ENCODE data around the gene HOXD3.
A peak's percentile ranks its signal among the peaks of the same experiment; 100 is the strongest.

Gene HOXD3

DNA sequence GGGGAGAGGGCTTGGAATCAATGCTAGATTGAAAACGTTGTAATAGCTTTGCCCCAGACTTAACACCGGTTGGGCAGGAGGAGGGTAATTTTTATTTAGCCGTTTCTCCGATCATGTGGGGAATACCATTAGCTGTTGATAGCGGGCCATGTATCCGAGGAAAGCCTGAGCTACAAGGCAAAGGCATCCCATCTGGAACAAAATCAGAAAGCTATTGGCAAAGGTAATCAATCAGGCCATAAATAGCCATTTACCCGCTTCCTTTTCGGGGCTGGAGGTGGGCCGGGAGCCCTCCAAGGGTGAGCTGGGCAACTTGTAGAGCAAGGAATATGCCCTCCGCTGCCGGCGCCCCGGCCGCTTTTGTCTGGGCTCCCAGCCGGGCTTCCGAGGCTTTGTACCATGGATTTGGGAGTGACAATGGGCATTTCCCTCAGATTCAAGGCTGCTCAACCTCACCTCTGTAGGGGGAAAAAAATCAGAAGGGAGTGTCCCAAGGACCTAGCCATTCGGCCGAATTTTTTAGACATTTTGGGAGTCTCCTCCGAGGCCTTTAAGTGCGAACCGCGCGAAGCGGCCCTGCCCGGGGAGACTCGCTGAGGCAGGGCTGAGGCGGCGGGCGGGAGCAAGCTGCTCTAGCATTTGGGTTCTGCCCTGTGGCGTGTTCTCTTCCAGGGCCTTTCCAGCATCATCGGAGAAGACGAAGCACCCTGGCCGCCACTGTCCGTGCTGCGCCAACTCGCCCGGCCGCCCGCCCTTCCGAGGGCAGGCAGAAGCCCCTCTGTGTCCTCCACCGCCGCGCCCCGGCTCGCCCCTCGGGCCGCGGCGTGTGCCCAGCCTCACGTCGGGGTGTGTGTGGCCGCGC lies 35.7 kb upstream of the HOXD3 start:
- DNase-seq: no peak

DNA sequence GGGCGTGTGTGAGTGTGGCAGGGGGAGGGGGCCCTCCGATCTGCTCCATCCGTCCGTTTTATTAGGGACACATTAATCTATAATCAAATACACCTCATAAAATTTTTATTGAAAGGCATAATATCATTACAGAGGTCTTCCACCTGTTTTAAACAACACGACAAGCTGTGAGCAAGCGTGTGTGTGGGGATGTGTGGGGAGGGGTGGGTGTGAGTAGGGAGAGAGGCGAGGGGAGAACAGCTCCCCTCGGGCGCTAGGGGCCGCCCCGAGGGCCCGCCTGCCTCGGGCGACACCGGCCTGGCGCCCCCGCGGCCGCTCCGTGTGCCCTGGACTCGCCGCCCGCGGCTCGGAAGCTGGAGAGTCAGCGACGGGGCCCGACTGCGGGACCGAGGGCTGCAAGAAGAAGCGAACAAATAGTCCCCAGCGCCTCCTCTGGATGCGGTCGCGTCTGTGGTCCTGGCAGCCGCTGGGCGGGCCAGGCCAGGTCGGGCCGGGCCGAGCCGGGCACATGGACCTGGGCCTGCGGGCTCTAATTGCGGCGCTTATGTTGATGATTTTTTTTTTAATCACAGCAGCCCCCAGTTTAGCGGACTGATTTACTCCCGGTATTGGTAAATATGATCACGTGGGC lies 34.9 kb upstream of the HOXD3 start:
- peak; percentile 86 for DNase-seq

DNA sequence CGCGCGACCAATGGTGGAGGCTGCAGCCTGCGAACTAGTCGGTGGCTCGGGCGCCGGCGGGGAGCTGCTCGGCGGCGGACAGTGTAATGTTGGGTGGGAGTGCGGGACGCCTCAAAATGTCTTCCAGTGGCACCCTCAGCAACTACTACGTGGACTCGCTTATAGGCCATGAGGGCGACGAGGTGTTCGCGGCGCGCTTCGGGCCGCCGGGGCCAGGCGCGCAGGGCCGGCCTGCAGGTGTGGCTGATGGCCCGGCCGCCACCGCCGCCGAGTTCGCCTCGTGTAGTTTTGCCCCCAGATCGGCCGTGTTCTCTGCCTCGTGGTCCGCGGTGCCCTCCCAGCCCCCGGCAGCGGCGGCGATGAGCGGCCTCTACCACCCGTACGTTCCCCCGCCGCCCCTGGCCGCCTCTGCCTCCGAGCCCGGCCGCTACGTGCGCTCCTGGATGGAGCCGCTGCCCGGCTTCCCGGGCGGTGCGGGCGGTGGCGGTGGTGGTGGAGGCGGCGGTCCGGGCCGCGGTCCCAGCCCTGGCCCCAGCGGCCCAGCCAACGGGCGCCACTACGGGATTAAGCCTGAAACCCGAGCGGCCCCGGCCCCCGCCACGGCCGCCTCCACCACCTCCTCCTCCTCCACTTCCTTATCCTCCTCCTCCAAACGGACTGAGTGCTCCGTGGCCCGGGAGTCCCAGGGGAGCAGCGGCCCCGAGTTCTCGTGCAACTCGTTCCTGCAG lies 34.3 kb upstream of the HOXD3 start, which contains the start of gene HOXD9:
Gene HOXD9, plus strand, starts transcription at position 37 of the 728 bp plus-strand sequence. Its CDS starts 50 bp downstream, at position 87.
- peak; percentile 62 for DNase-seq

DNA sequence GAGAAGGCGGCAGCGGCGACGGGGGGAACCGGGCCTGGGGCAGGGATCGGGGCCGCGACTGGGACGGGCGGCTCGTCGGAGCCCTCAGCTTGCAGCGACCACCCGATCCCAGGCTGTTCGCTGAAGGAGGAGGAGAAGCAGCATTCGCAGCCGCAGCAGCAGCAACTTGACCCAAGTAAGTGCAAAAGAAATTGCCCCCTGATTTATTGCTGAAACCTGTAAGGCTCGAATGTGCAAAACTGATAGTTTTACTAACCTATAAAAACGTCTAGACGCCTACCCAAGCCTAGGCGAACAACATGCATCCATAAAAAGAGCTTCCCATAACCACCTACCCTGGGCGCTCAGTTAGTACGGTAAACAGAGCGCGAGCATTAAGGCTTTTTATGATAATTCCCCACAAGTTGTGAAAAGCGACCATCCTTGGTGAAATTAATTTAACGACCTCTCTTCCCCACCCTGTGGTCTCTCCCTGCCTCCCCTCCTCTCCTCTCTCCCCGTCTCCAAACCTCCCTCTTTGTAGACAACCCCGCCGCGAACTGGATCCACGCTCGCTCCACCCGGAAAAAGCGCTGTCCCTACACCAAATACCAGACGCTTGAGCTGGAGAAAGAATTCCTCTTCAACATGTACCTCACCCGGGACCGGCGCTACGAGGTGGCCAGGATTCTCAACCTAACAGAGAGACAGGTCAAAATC lies 33.5 kb upstream of the HOXD3 start:
- no peak for DNase-seq

DNA sequence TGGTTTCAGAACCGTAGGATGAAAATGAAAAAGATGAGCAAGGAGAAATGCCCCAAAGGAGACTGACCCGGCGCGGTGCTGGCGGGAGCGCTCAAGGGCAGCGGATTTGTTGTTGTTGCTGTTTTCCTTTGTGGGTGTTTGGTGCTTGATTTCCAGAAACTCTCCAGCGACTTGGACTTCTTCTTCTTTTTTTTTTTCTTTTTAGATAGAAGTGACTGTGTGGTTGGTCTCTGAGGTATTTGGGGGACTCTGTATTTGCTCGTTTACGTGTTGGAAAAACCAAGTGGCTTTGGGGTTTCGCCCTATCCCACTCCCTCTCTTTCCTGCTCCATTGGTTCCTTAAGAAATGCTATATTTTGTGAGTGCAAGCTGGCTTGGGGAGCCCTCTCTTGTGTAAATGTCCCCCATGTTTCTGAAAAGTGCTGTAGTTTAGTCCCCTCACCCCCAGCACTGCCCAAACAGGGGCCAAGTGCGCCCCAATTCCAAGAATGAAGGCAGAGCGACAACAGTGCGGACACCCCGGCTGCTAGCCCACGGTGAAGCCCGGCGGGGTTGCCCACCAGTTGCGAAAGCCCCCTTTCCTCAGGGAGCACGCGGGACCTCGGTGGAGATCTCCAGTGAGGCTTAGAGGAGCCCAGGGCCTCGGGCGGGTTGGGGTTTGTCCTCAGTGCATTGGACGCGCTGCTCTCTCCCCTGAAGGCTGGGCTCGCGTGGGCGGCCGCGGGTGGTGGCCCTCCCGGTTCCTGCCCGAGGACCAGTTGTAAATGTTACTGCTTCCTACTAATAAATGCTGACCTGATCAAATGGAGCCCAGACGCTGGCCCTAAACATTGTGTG lies 32.8 kb upstream of the HOXD3 start:
- no peak for DNase-seq

DNA sequence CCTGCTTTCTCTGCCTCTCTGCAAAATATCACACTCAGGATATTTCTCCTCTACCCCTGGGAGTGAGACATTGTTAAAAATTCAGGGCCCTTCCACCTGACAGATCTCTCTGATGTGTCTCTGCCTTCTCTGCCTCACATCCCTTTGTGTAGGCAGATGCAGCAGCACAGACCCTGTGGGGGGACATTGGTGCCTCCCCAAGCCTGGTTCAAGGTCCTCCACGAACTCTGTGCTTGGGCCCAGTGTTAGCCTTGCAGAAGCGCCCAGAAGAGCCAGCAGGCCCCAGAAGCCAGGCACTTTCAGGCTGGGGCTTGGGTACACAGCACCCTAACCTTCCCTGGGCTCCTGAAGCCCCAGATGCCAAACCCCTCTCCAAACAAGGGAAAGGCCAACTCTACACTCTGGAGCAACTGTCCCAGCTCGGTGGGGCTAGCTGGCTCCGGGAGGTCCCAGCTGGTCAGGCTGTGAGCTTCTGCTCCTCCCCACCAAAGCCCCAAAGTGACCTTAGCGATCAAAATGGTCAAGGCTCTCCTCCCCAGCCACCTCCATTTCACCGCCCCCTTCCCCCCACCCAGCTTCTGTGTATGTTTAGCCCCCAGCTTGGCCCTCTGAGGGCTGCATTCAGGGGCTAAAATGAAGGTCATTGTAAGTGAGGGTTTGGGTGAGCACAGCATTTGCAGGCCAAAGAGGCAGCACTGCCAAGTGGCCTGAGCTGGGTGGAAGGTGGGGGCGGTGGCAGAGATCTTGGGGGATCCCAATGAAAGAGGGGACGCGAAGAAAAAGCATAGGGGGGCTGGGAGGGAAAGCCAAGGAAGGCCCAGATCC lies 31.9 kb upstream of the HOXD3 start:
- DNase-seq: no peak

DNA sequence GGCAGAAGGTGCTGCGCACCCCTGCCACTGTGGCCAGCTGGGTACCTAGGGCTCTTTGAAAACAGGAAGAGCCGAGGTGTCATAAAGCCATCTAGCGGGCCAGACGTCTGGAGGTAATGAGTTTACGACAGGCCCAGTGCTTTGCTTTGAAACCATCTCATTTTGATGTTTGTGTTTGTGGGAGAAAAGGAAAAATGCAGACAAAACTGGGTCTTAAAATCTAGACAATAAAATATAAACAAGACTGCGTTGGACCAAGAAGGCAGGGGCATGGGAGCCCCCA lies 31.4 kb upstream of the HOXD3 start:
- DNase-seq: no peak

DNA sequence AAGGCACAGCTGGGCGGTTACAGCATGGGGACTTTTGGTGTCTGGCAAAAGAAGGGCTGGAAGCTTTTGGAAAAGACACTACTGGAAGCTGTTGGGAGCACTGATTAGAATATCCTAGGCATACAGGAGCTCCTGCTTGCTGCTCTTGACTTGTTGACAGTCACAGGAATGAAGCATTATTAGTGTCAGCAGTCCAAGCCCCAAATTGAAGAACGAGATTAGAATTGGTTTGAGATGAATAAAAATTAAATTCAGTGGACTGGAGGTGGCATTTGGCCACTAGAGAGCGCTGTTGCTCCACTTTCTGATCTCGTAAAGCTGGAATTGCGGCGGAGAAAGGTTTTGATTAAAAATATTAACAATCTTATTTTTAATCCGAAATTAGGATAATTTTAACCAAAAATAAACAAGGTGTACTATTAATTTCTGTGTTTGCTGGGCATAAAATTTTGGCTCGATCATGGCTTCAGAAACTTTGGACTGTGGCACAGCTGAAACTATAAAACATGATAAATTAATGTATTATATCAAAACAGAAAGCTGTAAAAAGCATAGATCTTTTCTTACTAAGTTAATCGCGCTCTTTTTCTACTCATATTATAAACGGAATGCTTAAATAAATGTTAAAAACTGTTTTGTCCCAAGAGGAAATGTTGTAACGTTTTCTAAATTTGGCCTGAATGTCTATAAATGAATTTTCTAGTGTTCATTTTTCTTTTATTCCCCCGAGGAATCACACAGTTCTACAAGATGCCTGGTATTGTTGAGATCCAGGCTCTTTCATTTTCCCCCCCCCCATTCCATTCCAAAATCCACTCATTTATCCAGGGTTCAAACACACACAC lies 30.0 kb upstream of the HOXD3 start:
- DNase-seq: peak; percentile 81

DNA sequence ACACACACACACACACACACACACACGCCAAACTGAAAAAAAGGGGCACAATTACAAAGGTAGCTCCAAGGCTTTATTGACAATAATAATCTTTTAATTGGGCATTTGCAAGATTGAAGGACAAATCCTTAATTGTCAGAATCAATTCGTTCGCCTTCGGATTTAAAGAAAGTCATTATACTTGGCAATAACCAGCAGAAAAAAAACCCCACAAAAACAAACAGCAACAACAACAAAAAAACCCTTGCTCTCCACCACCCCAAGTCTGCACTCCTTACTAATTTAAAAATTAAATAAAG lies 29.4 kb upstream of the HOXD3 start:
- DNase-seq: no peak

DNA sequence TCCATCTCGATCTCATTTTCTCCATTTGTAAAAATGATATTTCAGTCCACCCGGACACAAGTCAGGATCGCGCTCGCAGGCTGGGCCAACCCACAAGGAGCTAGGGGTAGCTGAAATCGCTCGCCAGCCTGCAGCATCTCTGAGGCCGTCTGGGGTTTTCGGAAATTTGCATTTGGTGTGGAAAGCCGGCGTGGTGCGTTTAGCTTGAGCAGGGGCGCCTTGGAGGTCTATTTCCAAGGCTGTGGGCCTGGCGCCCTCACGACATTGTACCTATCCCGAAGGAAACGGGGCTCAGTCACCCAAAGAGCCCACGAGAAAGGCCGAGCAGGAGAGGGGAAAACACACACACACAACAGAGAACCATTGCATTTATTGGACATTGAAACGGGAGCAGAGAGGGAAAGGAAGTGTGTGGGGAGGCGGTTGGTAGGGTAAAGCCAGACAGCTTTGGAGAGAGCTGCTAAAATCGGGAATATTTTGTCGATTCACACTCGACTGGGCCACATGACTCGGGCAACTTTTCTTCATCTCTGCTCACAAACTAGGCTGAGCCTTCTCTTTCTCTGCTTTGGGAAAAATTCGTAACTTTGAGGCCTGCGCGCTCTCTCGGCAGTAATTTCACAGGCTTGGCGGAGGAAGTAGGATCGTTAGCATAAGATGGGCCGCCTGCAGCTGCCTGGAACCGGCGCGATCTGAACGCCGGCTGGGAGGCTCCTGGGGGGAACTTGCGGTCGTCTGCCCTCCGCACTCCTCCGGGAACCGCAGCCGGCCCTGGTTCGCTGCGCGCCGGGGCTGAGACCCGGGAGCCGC lies 28.7 kb upstream of the HOXD3 start:
- DNase-seq: peak; percentile 39

DNA sequence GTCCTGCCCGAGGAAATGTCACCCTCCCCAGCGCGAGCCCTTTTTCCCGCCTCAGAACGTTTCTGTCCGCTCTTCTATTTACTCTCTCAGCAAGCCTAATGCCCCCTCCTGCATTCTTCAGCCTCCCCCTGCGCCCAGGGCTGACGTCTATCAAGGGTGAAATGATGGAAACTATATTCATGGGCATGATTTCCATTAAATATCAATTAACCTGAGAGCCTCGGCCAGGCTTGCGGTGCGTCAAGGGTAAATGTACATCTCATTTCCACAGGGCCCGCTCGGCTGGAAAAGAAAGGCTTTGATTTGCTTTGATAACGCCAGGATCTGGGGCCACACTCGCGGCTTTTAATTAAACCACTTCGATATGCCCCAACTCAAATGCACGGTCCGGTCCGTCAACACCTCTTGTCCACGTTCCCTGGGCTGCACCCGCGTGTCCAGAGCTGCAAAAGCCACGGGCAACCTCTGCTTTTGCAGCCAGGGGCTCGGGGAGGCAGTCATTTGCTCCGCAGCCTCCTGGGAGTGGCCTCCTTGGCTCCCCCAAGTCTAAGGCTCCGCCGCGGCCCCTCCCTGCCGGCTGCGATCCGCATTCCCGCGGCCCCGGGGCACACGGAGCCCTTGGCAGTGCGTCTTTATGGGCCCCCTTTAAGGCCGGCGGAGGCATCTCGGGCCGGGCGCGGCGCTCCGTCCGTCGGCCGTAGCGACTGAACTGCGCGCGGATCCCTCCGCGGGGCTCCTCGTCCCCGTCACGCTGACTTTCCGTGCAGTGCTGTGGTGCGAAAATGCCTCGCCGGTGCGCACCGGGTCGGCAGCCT lies 27.9 kb upstream of the HOXD3 start, which contains the start of gene HOXD8:
Gene HOXD8, plus strand, starts transcription at position 724 of the 815 bp plus-strand sequence. CDS start 662 bp downstream, outside the sequence.
- DNase-seq: peak; percentile 86

DNA sequence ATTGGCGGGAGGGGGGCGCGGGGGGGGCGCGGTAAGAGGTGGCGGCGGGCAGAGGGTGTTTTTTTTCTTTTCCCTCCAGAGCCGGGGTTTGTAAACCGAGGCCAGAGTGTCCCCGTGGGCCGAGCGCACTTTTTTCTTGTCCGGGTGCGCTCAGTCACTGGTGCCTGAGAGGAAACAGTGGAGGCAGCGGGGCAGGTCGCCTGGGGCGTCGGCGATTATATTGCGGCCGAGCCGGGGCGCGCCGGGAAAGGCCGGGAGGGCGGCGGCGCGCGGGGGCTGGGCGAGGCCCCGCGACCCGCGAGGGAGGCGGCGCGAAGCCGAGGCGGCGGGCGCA lies 27.3 kb upstream of the HOXD3 start:
- DNase-seq: peak; percentile 71

DNA sequence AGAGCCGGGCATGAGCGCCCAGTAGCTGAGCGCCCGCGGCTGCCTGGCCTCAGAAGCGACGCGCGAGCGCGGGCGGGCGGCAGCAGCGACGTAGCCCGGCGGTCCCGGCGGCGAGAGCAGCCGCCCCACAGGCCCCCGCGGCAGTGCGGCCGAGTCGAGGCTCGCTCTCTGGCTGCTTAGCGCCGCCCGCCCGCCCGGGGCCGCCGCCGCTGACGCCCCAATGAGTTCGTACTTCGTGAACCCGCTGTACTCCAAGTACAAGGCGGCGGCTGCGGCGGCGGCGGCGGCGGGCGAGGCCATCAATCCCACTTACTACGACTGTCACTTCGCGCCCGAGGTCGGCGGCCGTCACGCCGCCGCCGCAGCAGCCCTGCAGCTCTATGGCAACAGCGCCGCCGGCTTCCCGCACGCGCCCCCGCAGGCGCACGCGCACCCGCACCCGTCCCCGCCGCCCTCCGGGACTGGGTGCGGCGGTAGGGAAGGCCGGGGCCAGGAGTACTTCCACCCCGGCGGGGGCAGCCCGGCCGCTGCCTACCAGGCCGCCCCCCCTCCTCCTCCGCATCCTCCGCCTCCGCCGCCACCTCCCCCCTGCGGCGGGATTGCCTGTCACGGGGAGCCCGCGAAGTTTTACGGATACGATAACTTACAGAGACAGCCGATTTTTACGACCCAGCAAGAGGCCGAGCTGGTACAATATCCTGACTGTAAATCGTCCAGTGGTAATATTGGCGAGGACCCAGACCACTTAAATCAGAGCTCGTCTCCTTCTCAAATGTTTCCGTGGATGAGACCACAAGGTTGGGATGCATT lies 26.8 kb upstream of the HOXD3 start:
- DNase-seq: peak; percentile 82

DNA sequence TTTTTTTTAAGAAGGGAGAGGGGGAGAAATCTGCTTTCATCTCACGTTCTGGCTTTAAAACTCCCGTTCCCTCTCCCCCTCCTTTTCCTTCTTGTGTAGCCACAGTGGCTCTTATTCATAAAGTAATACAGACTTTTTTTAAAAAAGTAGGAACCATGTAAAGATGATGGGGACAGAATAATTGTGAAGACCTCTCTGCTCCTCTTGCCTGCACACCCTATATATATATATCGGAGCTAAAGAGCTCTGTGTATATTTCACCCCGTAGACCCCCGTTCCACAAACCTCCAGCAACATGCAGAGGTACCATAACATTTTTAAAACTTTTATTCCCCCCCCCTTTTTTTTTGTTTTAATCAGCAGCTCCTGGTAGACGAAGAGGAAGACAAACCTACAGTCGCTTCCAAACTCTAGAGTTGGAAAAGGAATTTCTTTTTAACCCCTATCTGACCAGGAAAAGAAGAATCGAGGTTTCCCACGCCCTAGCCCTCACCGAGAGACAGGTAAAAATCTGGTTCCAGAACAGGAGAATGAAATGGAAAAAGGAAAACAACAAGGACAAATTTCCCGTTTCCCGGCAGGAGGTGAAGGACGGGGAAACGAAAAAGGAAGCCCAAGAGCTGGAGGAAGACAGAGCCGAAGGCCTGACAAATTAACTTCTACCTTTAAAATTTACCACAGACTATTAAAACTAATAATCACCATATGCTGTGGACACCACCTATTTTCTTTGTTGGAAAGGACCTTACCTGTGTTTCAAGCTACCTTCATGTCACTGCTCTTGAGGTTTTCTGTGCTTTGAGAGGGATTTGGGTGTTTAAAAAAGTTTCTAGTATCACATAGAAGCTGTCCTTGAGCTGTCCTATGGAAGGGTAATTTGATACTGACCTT lies 25.9 kb upstream of the HOXD3 start:
- no peak for DNase-seq

DNA sequence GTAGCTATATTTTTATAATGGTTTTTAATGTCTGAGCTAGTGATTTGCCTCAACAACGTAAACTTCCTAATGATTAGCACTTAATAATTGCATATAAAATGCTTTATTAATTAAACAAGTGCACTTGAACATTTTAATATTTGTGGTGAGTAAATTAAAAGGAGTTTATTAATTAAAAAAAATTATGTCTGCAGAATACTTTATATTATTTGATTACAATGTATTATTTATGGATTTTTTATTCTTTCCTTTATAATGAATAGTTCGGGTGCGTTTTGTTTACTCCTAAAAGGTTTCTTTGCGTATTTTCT lies 25.3 kb upstream of the HOXD3 start:
- DNase-seq: no peak

DNA sequence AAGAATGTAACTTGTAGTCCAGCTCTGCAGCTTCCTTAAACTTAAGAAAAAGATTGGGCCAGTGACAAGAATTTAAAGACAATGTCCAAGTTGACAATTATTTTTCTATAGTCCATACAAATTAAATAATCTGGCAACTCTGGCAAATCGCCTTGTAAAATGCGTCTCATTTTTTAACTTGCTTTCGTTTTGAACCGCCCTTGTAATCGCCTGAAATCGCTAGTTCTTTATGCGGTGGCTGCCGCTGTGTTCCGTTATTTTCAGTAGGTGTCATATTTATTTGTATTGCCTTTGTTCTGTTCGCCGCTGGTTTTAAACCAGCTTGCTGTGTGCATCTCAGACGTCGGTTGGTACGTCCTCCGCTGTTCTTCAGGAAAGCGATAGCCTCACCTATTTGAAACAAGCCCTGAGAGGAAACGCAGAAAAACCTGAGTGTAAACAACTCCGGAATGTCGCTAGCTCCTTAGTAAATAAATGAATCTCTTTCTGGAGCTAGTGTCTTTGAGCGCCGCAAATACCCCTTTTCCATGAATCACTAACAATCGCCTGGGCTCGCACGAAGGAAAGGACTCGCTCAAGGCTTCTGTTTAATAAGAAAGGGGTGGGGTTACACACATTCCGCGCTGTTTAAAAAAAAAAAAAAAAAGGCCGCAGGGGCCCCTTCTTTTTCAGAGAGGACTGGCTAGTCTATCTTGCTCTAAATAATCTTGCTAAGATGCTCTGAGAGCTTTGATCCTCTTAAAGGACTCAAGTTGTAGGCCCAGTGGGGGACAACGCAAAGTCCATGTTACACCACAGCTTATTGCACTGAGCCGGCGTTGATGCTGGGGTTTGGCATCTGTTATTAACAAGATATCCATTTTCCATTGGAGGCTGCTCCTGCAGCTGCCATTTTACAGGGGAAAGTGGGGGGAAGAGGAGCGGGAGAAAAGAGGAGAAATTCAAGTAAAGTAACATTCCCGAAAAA lies 24.6 kb upstream of the HOXD3 start:
- peak; percentile 96 for DNase-seq

Measured in NCI-H82 (cell line).